Mucosa of rectum (tissue), 2 donors: ENCODE data around the gene EBF3.
"Not testable (repeated sequence)": the region's sequence is repeated elsewhere in the genome, so short reads cannot be mapped to it uniquely, and the experiment has no call there.

Source experiments
- H3K27ac ChIP-seq, 2 donors: one replicate each; pipeline ENCODE4 v1.7.0; 2013; ENCODE audit warnings: inconsistent platforms in 2 of 2, low read depth in 2 of 2, low read length in 2 of 2
- H3K27me3 ChIP-seq, 2 donors: one replicate each; pipeline ENCODE4 v1.7.0; 2013; ENCODE audit warnings: low read length in 2 of 2; ENCODE audit not compliant: control insufficient read depth in 2 of 2, insufficient read depth in 2 of 2
- H3K36me3 ChIP-seq, 2 donors: one replicate each; pipeline ENCODE4 v1.7.0; 2013; ENCODE audit warnings: low read length in 2 of 2; ENCODE audit not compliant: control insufficient read depth in 2 of 2, insufficient read depth in 2 of 2
- H3K4me1 ChIP-seq, 2 donors: one replicate each; pipeline ENCODE4 v1.7.0; 2013; ENCODE audit warnings: low read length in 2 of 2, mild to moderate bottlenecking in 1 of 2; ENCODE audit not compliant: control insufficient read depth in 2 of 2, insufficient read depth in 2 of 2
- H3K4me3 ChIP-seq, 2 donors: one replicate each; pipeline ENCODE4 v1.7.0; 2013; ENCODE audit warnings: low read length in 2 of 2
- H3K9ac ChIP-seq, 2 donors: one replicate each; pipeline ENCODE4 v1.7.0; 2013; ENCODE audit warnings: low read length in 2 of 2, low read depth in 1 of 2, mild to moderate bottlenecking in 1 of 2
- H3K9me3 ChIP-seq, 2 donors: one replicate each; pipeline ENCODE4 v1.7.0; 2013; ENCODE audit warnings: low read length in 2 of 2; ENCODE audit not compliant: control insufficient read depth in 2 of 2
- donor health status: healthy.
- donor health status: Normal muscosa, but diverticular disease.

EBF3 gene

DNA sequence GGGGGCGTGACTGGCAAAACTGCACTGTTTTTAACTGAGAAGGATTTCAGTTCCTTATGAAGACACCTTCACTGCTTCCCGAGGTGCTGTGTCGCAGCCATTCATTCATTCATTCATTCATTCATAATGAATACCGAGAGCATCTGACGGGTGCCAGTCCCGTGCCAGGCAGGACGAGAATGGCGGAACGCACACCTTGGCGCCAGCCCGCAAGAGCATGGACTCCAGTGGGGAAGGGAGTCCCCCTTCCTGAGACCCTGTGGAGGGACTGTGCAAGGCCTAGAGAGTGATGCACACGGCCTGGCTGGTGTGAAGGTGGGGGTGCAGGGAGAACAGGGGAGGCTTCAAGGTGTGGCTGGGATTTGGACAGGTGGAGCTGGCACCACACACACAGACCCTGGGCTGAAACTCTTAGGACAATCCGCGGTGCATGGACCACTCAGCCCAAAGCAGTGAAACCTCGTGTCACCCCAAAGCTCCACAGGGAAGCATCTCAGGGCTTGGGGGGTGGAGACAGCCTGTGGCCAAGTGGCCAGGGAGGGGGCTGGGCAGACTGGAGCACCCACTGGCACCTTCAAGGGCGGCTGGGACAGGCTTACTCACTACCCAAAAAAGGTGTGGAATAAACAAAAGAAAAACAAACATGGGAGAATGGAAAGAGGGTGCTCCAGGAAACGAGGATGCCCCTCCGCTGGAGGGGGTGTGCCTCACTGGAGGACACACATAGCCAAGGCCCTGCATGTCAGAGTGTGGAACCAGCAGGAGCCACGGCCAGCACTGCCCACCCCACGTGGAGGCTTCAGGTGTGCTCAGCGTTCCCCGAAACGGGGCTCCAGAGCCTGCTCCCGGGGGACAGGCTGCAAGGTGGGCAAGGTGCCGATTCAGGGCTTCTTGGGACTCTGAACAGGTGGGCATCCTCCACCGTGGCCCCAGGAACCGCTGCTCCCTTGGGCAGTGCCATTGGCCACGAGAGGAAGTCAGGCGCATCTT, 37.7 kb downstream of the EBF3 start:
- H3K9me3 ChIP-seq, result no peaks in the 10 kb centered on the region
- no peaks in the 10 kb centered on the region for H3K36me3 ChIP-seq
- H3K27ac ChIP-seq, result no peak overlapping the region
- H3K4me3 ChIP-seq, result no peak overlapping the region
- no peaks in the 10 kb centered on the region for H3K4me1 ChIP-seq
- no peak overlapping the region for H3K9ac ChIP-seq
- H3K27me3 ChIP-seq, result no peaks in the 10 kb centered on the region

DNA sequence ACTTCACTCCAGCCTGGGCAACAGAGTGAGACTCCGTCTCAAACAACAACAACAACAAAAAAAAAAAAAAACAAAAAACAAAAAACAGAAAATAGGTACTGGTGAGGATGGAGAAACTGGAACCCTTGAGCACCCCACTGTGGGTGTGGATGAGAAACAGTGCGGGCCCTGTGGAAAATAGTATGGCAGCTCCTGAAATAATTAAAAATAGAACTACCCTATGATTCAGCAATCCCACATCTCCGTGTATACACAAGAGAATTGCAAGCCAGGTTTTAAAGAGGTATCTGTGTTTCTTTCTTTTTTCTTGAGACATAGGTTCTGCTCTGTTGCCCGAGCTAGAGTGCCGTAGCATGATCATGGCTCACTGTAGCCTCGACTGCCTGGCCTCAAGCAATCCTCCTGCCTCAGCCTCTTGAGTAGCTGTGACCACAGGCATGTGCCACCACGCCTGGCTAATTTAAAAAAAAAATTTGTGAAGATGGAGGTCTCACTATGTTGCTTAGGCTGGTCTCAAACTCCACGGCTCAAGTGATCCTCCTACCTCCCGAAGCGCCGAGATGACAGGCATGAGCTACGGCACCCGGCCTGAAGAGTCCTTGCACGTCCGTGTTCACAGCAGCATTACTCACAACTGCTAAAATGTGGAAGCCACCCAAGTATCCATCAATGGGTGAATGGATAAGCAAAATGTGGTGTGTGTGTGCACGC, 39.5 kb downstream of the EBF3 start:
- Histone ChIP-seq H3K4me3 (no peak overlapping the region), H3K27me3 (no peaks in the 10 kb centered on the region), H3K27ac (no peak overlapping the region), H3K9ac (no peak overlapping the region), H3K36me3 (no peaks in the 10 kb centered on the region), H3K4me1 (no peaks in the 10 kb centered on the region), H3K9me3 (no peaks in the 10 kb centered on the region)

DNA sequence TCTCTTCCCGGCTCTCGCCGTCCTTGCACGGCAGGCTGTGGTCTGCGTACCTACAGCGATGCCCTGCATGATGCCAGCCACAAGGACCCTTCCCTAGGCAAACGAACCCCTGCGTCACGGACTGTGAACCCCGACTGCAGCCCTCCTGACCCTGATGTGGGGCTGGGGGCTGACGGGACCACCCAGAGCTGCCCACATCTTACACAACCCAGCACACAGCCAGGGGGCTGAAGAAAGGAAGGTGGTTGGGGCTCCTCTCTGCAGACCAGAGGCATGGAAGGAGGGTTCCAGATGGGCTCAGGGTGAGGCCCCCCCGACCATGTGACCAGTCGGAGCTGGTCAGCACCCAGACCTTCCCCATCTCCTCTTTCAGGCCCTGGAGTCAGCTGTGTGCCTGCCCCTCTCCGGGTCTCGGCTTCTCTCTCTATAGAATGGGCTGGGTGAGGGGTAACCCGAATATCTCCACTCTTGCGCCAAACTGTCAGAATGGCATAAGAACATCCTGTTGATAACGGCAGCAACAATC, 41.4 kb downstream of the EBF3 start:
- H3K4me1 ChIP-seq, result no peaks in the 10 kb centered on the region
- no peak overlapping the region for H3K4me3 ChIP-seq
- no peak overlapping the region for H3K27ac ChIP-seq
- H3K27me3 ChIP-seq, result no peaks in the 10 kb centered on the region
- H3K36me3 ChIP-seq, result no peaks in the 10 kb centered on the region
- H3K9me3 ChIP-seq, result no peaks in the 10 kb centered on the region
- H3K9ac ChIP-seq, result no peak overlapping the region

DNA sequence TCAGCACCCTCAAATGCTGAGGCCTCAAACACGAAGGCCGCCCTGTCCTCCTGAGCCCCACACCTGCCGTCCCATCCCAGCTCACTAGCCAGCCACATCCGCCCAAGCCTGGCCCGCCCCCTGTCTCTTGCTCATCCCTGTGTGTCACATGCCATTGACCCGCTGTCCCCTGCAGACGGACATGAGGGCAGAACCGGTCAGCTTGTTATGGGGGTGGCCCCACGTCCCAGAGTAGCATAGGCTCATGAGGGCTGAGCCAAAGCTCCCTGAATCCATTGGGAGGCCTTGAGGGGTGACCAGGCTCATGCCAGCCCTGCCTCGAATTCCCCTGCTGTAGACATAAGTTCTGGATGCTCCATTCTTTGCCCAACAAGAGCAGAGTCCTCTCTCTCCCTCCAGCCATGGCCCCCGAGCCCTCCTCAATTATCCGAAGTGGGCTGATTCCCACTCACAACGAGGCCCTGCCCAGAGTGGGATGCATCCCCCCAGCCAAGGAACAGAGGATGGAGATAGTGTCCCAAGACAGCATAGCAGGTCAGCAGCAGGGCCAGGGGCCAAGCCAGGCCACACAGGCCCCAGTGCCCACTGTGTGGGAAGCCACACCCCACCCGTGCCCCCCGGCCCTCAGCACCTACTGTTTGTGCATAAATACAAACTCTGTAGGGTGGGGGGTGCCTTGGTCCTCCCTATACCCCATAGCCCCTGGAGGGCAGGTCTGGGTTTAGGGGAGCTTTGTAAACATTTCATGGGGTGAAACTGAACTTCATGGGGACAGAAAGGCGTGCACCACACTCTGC, 42.1 kb downstream of the EBF3 start:
- Histone ChIP-seq H3K36me3 (no peaks in the 10 kb centered on the region), H3K4me3 (no peak overlapping the region), H3K9me3 (no peaks in the 10 kb centered on the region), H3K4me1 (no peaks in the 10 kb centered on the region), H3K27me3 (no peaks in the 10 kb centered on the region), H3K27ac (no peak overlapping the region), H3K9ac (no peak overlapping the region)

DNA sequence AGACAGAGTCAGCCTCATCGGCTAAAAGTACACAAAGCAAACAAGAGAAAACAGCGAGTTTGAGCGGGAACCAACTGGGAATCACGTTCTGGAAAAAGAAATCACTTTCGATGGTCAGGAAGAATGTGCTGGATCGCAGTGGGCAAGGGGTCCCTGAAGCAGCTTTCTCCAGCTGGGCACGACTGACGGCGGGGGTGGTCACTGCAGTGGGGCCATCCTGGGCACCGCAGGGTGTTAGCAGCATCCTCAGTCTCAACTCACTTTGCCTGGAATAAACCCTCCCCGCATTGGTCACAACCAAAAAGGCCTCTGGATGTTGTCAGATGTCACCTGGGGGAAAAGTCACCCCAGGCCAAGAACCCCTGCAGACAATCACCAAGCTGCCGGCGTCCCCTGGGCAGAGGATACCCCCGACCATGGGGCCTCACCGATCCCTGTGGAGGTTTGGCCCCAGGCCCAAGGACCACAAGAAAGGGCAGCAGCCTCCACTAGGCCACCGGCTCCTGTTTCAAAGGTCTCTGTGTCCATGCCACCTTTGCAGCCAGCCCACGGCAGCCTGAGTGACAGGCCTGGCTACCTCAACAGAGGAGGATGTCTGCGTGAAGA, 42.9 kb downstream of the EBF3 start:
- H3K36me3 ChIP-seq, result no peaks in the 10 kb centered on the region
- H3K9ac ChIP-seq, result no peak overlapping the region
- no peak overlapping the region for H3K4me3 ChIP-seq
- no peaks in the 10 kb centered on the region for H3K27me3 ChIP-seq
- no peaks in the 10 kb centered on the region for H3K4me1 ChIP-seq
- no peaks in the 10 kb centered on the region for H3K9me3 ChIP-seq
- H3K27ac ChIP-seq, result no peak overlapping the region

DNA sequence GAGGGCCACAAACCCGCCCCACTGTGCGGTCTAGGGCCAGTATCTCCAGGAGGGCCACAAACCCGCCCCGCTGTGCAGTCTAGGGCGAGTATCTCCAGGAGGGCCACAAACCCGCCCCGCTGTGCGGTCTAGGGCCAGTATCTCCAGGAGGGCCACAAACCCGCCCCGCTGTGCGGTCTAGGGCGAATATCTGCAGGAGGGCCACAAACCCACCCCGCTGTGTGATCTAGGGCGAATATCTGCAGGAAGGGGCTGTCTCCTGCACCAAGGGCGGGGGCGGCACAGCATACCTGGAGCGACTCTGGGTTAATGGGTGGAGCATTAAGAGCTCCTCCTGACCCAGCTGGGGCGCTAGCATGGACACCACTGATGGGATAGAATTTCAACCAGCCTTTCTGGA, 43.9 kb downstream of the EBF3 start:
- H3K9me3 ChIP-seq, H3K4me1 ChIP-seq, H3K9ac ChIP-seq, H3K27me3 ChIP-seq, H3K27ac ChIP-seq, H3K36me3 ChIP-seq, H3K4me3 ChIP-seq: not testable (repeated sequence)

DNA sequence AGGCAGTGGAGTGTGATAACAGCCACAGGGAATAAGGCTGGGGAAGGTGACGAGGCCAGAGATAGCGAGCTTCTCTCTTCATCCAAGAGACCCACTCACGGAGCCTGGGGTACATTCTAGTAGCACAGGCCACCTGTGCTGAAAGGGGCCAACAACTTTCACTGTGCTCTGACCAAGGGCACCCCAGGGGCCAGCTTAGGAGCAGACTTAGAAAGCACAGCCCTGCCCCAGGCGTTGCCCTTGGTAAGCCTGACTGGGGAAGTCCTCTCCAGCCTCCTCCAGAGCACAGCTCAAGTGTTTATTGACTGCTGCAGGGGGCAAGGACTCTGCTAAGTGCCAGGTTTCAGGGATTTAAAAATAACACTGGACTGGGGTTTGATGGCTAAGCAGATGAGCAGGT, 44.7 kb downstream of the EBF3 start:
- Histone ChIP-seq H3K4me3 (no peak overlapping the region), H3K9ac (no peak overlapping the region), H3K27me3 (no peaks in the 10 kb centered on the region), H3K36me3 (no peaks in the 10 kb centered on the region), H3K9me3 (no peaks in the 10 kb centered on the region), H3K4me1 (no peaks in the 10 kb centered on the region), H3K27ac (no peak overlapping the region)

DNA sequence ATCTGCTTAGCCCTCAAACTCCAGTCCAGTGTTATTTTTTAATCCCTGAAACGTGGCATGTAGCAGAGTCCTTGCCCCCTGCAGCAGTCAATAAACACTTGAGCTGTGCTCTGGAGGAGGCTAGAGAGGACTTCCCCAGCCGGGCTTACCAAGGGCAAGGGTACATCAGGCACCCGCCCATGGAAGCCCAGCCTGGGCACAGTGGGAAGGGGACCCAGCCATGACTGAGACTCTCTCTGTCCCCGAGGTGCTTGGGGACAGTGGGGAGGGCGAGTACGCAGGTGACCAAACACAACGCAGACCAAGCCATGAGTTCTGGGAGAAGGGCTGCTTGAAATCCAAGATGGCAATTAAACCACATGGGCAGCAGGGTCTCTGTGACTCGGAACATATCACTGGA, 45.2 kb downstream of the EBF3 start:
- Histone ChIP-seq H3K9me3 (no peaks in the 10 kb centered on the region), H3K4me3 (no peak overlapping the region), H3K9ac (no peak overlapping the region), H3K27ac (no peak overlapping the region), H3K36me3 (no peaks in the 10 kb centered on the region), H3K27me3 (no peaks in the 10 kb centered on the region), H3K4me1 (no peaks in the 10 kb centered on the region)

DNA sequence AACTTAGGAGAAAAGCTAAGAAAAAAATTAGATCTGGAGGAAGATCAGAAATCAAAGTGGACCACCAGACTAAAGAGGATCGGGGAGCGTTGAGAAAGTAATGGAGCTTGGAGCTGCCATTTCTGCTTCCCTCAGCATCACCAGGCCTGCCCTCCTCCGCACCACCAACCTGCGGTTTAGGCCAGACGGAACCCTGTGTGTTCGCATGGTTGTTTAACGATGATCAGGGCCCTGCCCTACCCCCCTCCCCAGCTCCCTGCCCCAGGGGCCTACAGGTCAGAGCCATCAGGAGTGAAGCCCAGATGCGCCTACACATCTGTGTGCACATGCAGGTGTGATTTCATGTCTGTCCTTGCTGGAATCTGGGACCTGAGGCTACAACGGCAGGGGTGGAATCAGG, 45.7 kb downstream of the EBF3 start:
- H3K27me3 ChIP-seq, result no peaks in the 10 kb centered on the region
- H3K9ac ChIP-seq, result no peak overlapping the region
- H3K4me3 ChIP-seq, result no peak overlapping the region
- H3K4me1 ChIP-seq, result no peaks in the 10 kb centered on the region
- H3K9me3 ChIP-seq, result no peaks in the 10 kb centered on the region
- H3K27ac ChIP-seq, result no peak overlapping the region
- no peaks in the 10 kb centered on the region for H3K36me3 ChIP-seq
